Gastrocnemius medialis (tissue), 4 donors: Measurements from ENCODE around the gene TBK1.

Source experiments
- POLR2A ChIP-seq, 2 donors: fragments of 450-650 bp; IDR thresholded peaks; one replicate each; pipeline ENCODE4 v1.6.1; 2017; ENCODE audit warnings: antibody characterized with exemption in 2 of 2, mild to moderate bottlenecking in 2 of 2, moderate library complexity in 2 of 2
- TF ChIP-seq, protein P1 (sequence below), 5 experiments: fragments of 450-650 bp in 3 of 5; fragments of 200-600 bp in 2 of 5; sonication (generic) in 2 of 5; IDR thresholded peaks in 4 of 5; conservative IDR thresholded peaks in 1 of 5; 1 replicate in 4 of 5; 2 replicates in 1 of 5; pipeline ENCODE4 v1.5.1; 2016 to 2019; ENCODE audit warnings: antibody characterized with exemption in 5 of 5, mild to moderate bottlenecking in 3 of 5, moderate library complexity in 3 of 5

DNA sequence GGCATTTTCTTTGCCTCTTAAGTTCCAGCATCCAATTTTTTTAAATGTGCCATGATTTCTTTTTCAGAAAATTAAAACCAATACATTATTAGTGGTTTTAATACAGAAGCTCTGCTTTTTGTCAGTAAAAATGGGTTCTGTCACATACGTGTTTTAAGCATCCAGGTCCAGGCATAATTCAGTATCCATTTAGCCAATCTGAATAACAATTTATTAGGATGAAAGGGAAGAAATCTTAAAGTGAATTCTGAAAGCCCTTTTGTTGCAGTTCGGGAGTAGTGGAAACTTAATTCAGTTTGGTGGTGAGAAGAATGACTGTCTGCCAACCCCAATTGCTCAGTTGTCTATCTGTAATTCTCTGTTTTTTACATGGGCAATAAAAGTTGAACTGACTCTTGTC, 40.5 kb upstream of the TBK1 start:
- TF ChIP-seq POLR2A (IDR thresholded peaks at IDR 0.05): no peak
- TF ChIP-seq, protein P1, sequence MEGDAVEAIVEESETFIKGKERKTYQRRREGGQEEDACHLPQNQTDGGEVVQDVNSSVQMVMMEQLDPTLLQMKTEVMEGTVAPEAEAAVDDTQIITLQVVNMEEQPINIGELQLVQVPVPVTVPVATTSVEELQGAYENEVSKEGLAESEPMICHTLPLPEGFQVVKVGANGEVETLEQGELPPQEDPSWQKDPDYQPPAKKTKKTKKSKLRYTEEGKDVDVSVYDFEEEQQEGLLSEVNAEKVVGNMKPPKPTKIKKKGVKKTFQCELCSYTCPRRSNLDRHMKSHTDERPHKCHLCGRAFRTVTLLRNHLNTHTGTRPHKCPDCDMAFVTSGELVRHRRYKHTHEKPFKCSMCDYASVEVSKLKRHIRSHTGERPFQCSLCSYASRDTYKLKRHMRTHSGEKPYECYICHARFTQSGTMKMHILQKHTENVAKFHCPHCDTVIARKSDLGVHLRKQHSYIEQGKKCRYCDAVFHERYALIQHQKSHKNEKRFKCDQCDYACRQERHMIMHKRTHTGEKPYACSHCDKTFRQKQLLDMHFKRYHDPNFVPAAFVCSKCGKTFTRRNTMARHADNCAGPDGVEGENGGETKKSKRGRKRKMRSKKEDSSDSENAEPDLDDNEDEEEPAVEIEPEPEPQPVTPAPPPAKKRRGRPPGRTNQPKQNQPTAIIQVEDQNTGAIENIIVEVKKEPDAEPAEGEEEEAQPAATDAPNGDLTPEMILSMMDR (IDR thresholded peaks at IDR 0.05 in 4 of 5, conservative IDR thresholded peaks at IDR 0.05 in 1 of 5): no peak
